Renal cortical epithelial cell (primary cell): ENCODE data around the gene BRI3. TPM values are rescaled to one million over a fixed set of nuclear protein-coding genes. Genes with fewer than 3 reads are reported as not detected.

ENCODE experiments used
- DNase-seq: peaks from one replicate; pipeline ENCODE4 v3.0.0-alpha.2; 2011; ENCODE audit warnings: low read depth
- total RNA-seq: library from RNA; depleted of rRNA; stranded (reverse); fragments of >200 nt; gene quantifications from 2 replicates; pipeline ENCODE4 v1.2.3, GENCODE V29; 2014

The BRI3 gene
- 24.8 and 30.8 TPM in 2 replicates for total RNA-seq

- peak; percentile 48 for DNase-seq
Measured at GRCh38 chr7:98280791-98281756, at the start of gene BRI3. TSS of gene BRI3 (plus strand) at chr7:98281686. CDS start at chr7:98281796, 110 bp downstream.

- DNase-seq, result no peak
Measured at GRCh38 chr7:98232263-98232585, 49.3 kb upstream of the BRI3 start.

GRCh38 chr7:98232799-98233198 is 48.7 kb upstream of the BRI3 start:
- DNase-seq, result no peak

- DNase-seq, result no peak
Measured at GRCh38 chr7:98233219-98234070, 48.0 kb upstream of the BRI3 start.

GRCh38 chr7:98234429-98235147 is 46.9 kb upstream of the BRI3 start:
- no peak for DNase-seq

GRCh38 chr7:98235901-98236300 is 45.6 kb upstream of the BRI3 start:
- no peak for DNase-seq

- no peak for DNase-seq
Measured at GRCh38 chr7:98236355-98237185, 44.9 kb upstream of the BRI3 start.

GRCh38 chr7:98238076-98238475 is 43.4 kb upstream of the BRI3 start:
- DNase-seq, result no peak

- no peak for DNase-seq
Measured at GRCh38 chr7:98238976-98239375, 42.5 kb upstream of the BRI3 start.

- DNase-seq, result no peak
Measured at GRCh38 chr7:98240961-98241673, 40.4 kb upstream of the BRI3 start.

- no peak for DNase-seq
Measured at GRCh38 chr7:98241674-98242241, 39.7 kb upstream of the BRI3 start.

- no peak for DNase-seq
Measured at GRCh38 chr7:98242342-98242741, 39.1 kb upstream of the BRI3 start.

- no peak for DNase-seq
Measured at GRCh38 chr7:98242934-98243333, 38.6 kb upstream of the BRI3 start.

- DNase-seq, result no peak
Measured at GRCh38 chr7:98244871-98245270, 36.6 kb upstream of the BRI3 start.

GRCh38 chr7:98248156-98248555 is 33.3 kb upstream of the BRI3 start:
- no peak for DNase-seq

- DNase-seq, result no peak
Measured at GRCh38 chr7:98249106-98249505, 32.4 kb upstream of the BRI3 start.

GRCh38 chr7:98250789-98251188 is 30.7 kb upstream of the BRI3 start:
- no peak for DNase-seq

GRCh38 chr7:98251231-98251600 is 30.3 kb upstream of the BRI3 start:
- peak; percentile 4 for DNase-seq

- DNase-seq, result peak; percentile 74
Measured at GRCh38 chr7:98251601-98252424, 29.7 kb upstream of the BRI3 start, which contains the start of gene TECPR1. TSS of gene TECPR1 (minus strand) at chr7:98252232. CDS start at chr7:98246146, 6,086 bp downstream.
